Peyer's patch (tissue), 4 donors: Measurements from ENCODE around the gene LMNB1. TPM values are rescaled to one million over a fixed set of nuclear protein-coding genes. Genes with fewer than 3 reads are reported as not detected.

Experiments used
- DNase-seq, 3 donors: peaks; one replicate each; pipeline ENCODE4 v3.0.0-alpha.2; 2017 to 2019
- H3K27ac ChIP-seq, 4 donors: fragments of 200-600 bp; sonication (generic); one replicate each; pipeline ENCODE4 v1.5.1; 2016 to 2019
- H3K27me3 ChIP-seq, 2 donors: fragments of 200-600 bp; sonication (generic); one replicate each; pipeline ENCODE4 v1.5.1; 2019
- H3K36me3 ChIP-seq, 3 donors: fragments of 200-600 bp; sonication (generic); one replicate each; pipeline ENCODE4 v1.5.1; 2016 to 2019
- H3K4me1 ChIP-seq, 4 donors: fragments of 200-600 bp; sonication (generic); one replicate each; pipeline ENCODE4 v1.5.1; 2016 to 2019
- H3K4me3 ChIP-seq, 4 donors: fragments of 200-600 bp; sonication (generic); 1 replicate in 3 of 4; 2 replicates in 1 of 4; pipeline ENCODE4 v1.5.1; 2016 to 2019; ENCODE audit warnings: mild to moderate bottlenecking in 1 of 4
- H3K9me3 ChIP-seq, 4 donors: fragments of 200-600 bp; sonication (generic); one replicate each; pipeline ENCODE4 v1.5.1; 2016 to 2019; ENCODE audit warnings: mild to moderate bottlenecking in 1 of 4
- CTCF ChIP-seq, 6 experiments: fragments of 450-650 bp in 4 of 6; fragments of 200-600 bp in 2 of 6; sonication (generic) in 1 of 6; IDR thresholded peaks; one replicate each; pipeline ENCODE4 v1.5.1; 2017 to 2019; ENCODE audit warnings: antibody characterized with exemption in 6 of 6, mild to moderate bottlenecking in 3 of 6, moderate library complexity in 1 of 6
- POLR2A ChIP-seq, 2 donors: fragments of 450-650 bp; IDR thresholded peaks; one replicate each; pipeline ENCODE4 v1.5.1; 2017; ENCODE audit warnings: antibody characterized with exemption in 2 of 2, mild to moderate bottlenecking in 2 of 2, moderate library complexity in 2 of 2
- small RNA-seq, 2 donors: library from RNA; depleted of rRNA; stranded (forward); fragments of <200 nt; gene quantifications; one replicate each; pipeline ENCODE3, GENCODE V24; 2016
- total RNA-seq, 4 donors: library from RNA; depleted of rRNA; stranded (reverse); fragments of >200 nt; gene quantifications; one replicate each; pipeline ENCODE4 v1.1.0, GENCODE V29; 2016

The LMNB1 gene
- total RNA-seq, 4 donors from 2014 or later, result 18.6 to 83.3 (median 23.1) TPM

GRCh38 chr5:126883564-126884245 is 106.8 kb downstream of the LMNB1 start:
- DNase-seq, result no peak
- Histone ChIP-seq H3K27me3 (no peaks in the 10 kb centered on the region), H3K4me1 (no peaks in the 10 kb centered on the region), H3K4me3 (no peak overlapping the region), H3K9me3 (no peaks in the 10 kb centered on the region), H3K27ac (no peak overlapping the region), H3K36me3 (no peaks in the 10 kb centered on the region)
- TF ChIP-seq POLR2A (IDR thresholded peaks at IDR 0.05) (no peak), CTCF (IDR thresholded peaks at IDR 0.05) (no peak)

GRCh38 chr5:126884269-126884819 is 107.4 kb downstream of the LMNB1 start:
- DNase-seq, result no peak
- Histone ChIP-seq H3K27ac (no peak overlapping the region), H3K9me3 (no peaks in the 10 kb centered on the region), H3K36me3 (no peaks in the 10 kb centered on the region), H3K27me3 (no peaks in the 10 kb centered on the region), H3K4me3 (no peak overlapping the region), H3K4me1 (no peaks in the 10 kb centered on the region)
- no peak for TF ChIP-seq CTCF (IDR thresholded peaks at IDR 0.05)
- no peak for TF ChIP-seq POLR2A (IDR thresholded peaks at IDR 0.05)

Small RNA genes within 50 kb of the gene (small RNA-seq; reads per million reads assigned to genes)
- gene RNU6-752P, result 0 reads per million in 2 donors

Other genes with a start within 250 kb of the LMNB1 start
- gene ALDH7A1, start 181.9 kb upstream of the LMNB1 start, total RNA-seq, result 10 to 100 TPM; 19.4 to 25.7 (median 22.0) TPM
- gene PHAX, start 176.2 kb upstream of the LMNB1 start, total RNA-seq, result 10 to 100 TPM; 25.6 to 31.4 (median 27.4) TPM